CD14-positive monocyte (primary cell): ENCODE data around the gene DGCR8. TPM values are rescaled to one million over a fixed set of nuclear protein-coding genes. Genes with fewer than 3 reads are reported as not detected.

Experiments
- DNase-seq, 3 donors: peaks; one replicate each; pipeline ENCODE4 v3.0.0-alpha.2; 2011 to 2022
- H2AFZ ChIP-seq: 2 replicates; pipeline ENCODE4 v1.6.0; 2012; ENCODE audit warnings: mild to moderate bottlenecking, low read depth, low read length, inconsistent platforms; ENCODE audit not compliant: insufficient read depth, poor library complexity, severe bottlenecking
- H3K27ac ChIP-seq, 2 donors: 1 replicate in 1 of 2; 2 replicates in 1 of 2; pipeline ENCODE4 v1.5.1; 2012 to 2013; ENCODE audit warnings: low read length in 2 of 2, control low read depth in 1 of 2, inconsistent platforms in 1 of 2, low read depth in 1 of 2, mild to moderate bottlenecking in 1 of 2
- H3K27me3 ChIP-seq, 2 donors: one replicate each; pipeline versions ENCODE4 v1.6.0 to v1.6.1; 2011 to 2013; ENCODE audit warnings: low read length in 2 of 2; ENCODE audit not compliant: control insufficient read depth in 2 of 2, insufficient read depth in 2 of 2
- H3K36me3 ChIP-seq, 2 donors: replicated peaks in 1 of 2; 1 replicate in 1 of 2; 2 replicates in 1 of 2; pipeline versions ENCODE4 v1.5.1 to v1.6.1; 2012 to 2013; ENCODE audit warnings: low read length in 2 of 2, control low read depth in 1 of 2, inconsistent platforms in 1 of 2, mild to moderate bottlenecking in 1 of 2; ENCODE audit not compliant: insufficient read depth in 2 of 2, control insufficient read depth in 1 of 2
- H3K4me1 ChIP-seq, 2 donors: 1 replicate in 1 of 2; 2 replicates in 1 of 2; pipeline versions ENCODE4 v1.5.1 to v1.6.1; 2012 to 2013; ENCODE audit warnings: low read length in 2 of 2, control low read depth in 1 of 2, inconsistent platforms in 1 of 2, mild to moderate bottlenecking in 1 of 2, moderate library complexity in 1 of 2; ENCODE audit not compliant: insufficient read depth in 2 of 2, control insufficient read depth in 1 of 2
- H3K4me2 ChIP-seq: replicated peaks from 2 replicates; pipeline ENCODE3; 2012; ENCODE audit warnings: low read length, moderate library complexity, mild to moderate bottlenecking; ENCODE audit not compliant: poor library complexity, severe bottlenecking; ENCODE audit errors: extremely low read depth
- H3K4me3 ChIP-seq, 3 experiments: fragments of 200-600 bp in 1 of 3; sonication (generic) in 1 of 3; replicated peaks in 1 of 3; 1 replicate in 2 of 3; 2 replicates in 1 of 3; pipeline ENCODE4 v1.5.1; 2011 to 2013; ENCODE audit warnings: low read length in 3 of 3, mild to moderate bottlenecking in 3 of 3, control low read depth in 2 of 3, low read depth in 2 of 3, inconsistent platforms in 1 of 3, moderate library complexity in 1 of 3
- H3K79me2 ChIP-seq: 2 replicates; pipeline ENCODE4 v1.6.0; 2012; ENCODE audit warnings: mild to moderate bottlenecking, control low read depth, inconsistent platforms, low read length, moderate library complexity; ENCODE audit not compliant: insufficient read depth
- H3K9ac ChIP-seq: 2 replicates; pipeline ENCODE4 v1.6.0; 2017; ENCODE audit warnings: low read length, mild to moderate bottlenecking; ENCODE audit not compliant: insufficient read depth, poor library complexity, severe bottlenecking
- H3K9me3 ChIP-seq, 2 donors: replicated peaks in 1 of 2; 1 replicate in 1 of 2; 2 replicates in 1 of 2; pipeline versions ENCODE4 v1.5.1 to v1.6.1; 2012 to 2013; ENCODE audit warnings: low read length in 2 of 2, control low read depth in 1 of 2; ENCODE audit not compliant: control insufficient read depth in 1 of 2, insufficient read depth in 1 of 2
- H4K20me1 ChIP-seq: 2 replicates; pipeline ENCODE4 v1.6.0; 2012; ENCODE audit warnings: mild to moderate bottlenecking, low read length, control low read depth, moderate library complexity; ENCODE audit not compliant: insufficient read depth
- H3K27ac Mint-ChIP-seq, 7 donors: one replicate each; pipeline ENCODE4 v1.8.0; 2020; ENCODE audit warnings: mild to moderate bottlenecking in 7 of 7, mixed read lengths in 7 of 7, moderate library complexity in 6 of 7, inconsistent platforms in 2 of 7
- H3K27me3 Mint-ChIP-seq, 3 donors: one replicate each; pipeline ENCODE4 v1.8.0; 2021 to 2022; ENCODE audit warnings: low read depth in 3 of 3, mild to moderate bottlenecking in 3 of 3, mixed read lengths in 3 of 3, moderate library complexity in 3 of 3, inconsistent platforms in 1 of 3
- H3K36me3 Mint-ChIP-seq, 2 donors: one replicate each; pipeline ENCODE4 v1.8.0; 2020; ENCODE audit warnings: mixed read lengths in 2 of 2, inconsistent platforms in 1 of 2, mild to moderate bottlenecking in 1 of 2
- H3K4me1 Mint-ChIP-seq: one replicate; pipeline ENCODE4 v1.8.0; 2020; ENCODE audit warnings: mild to moderate bottlenecking, mixed read lengths
- H3K4me3 Mint-ChIP-seq, 2 donors: one replicate each; pipeline ENCODE4 v1.8.0; 2020; ENCODE audit warnings: mild to moderate bottlenecking in 2 of 2, mixed read lengths in 2 of 2, moderate library complexity in 1 of 2
- H3K9me3 Mint-ChIP-seq, 7 donors: one replicate each; pipeline ENCODE4 v1.8.0; 2020 to 2022; ENCODE audit warnings: mixed read lengths in 7 of 7, mild to moderate bottlenecking in 6 of 7, moderate library complexity in 6 of 7, inconsistent platforms in 2 of 7
- WGBS: methylation state at CpG from one replicate; pipeline ENCODE4 v1.1.5; 2013; ENCODE audit warnings: missing lambda C conversion rate; ENCODE audit not compliant: insufficient coverage; 5-methylcytosine and 5-hydroxymethylcytosine counted together
- intact Hi-C, 2 donors: fragments of 100-400 bp; cut with micrococcal nuclease; formaldehyde crosslinking; loops; one replicate each; pipeline versions ENCODE4 v1.15.0 to v1.15.1; 2023
- polyA plus RNA-seq, 3 donors: library from polyadenylated mRNA; depleted of rRNA in 1 of 3; unstranded in 2 of 3; stranded (reverse) in 1 of 3; fragments of 300-500 nt in 2 of 3; fragments of >200 nt in 1 of 3; fragmentation: Illumina TruSeq in 2 of 3; gene quantifications; 1 replicate in 2 of 3; 2 replicates in 1 of 3; pipeline ENCODE4 v1.2.3, GENCODE V29; 2012 to 2021
- TF ChIP-seq, protein P1 (sequence below): fragments of 200-600 bp; IDR thresholded peaks from one replicate; pipeline ENCODE4 v1.8.0; 2022; ENCODE audit warnings: antibody characterized with exemption, mild to moderate bottlenecking

The DGCR8 gene
- polyA plus RNA-seq, 3 donors: 1.2 to 18.7 (median 1.4) TPM

DNA sequence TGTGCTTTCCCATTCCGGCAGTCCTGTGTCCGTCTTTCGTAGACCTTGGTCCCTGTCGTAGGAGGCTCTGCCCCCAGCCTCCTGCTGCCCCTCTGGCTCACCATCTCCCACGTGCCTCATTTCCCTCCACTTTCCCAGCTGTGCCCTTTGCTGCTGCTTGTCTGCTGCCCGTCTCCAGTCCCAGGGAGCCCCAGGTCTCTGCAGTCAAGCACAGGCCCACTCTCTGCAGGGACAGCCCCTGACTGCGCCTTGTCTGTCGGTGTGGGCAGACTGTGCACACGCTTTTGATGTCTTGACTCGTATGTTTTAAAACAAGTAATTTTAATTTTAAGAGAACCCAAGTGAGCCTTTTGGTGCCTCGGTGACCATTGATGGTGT is 12.4 kb downstream of the DGCR8 start:
- H3K27me3 Mint-ChIP-seq: peaks cover 0 to 4% (median 0%) of the 10 kb centered on the region in 3 donors
- H3K4me2 ChIP-seq: no peak overlapping the region
- peaks cover 7% of the 10 kb centered on the region for H3K79me2 ChIP-seq
- 98% methylated on average over 11 of the region's 11 CpGs for WGBS
- H3K27ac ChIP-seq: no peak overlapping the region
- H3K4me1 ChIP-seq: no peaks in the 10 kb centered on the region
- no peak overlapping the region for H3K27ac Mint-ChIP-seq
- no peak overlapping the region for H3K4me3 Mint-ChIP-seq
- intact Hi-C loops: no loop called here
- H3K27me3 ChIP-seq: no peaks in the 10 kb centered on the region
- TF ChIP-seq, protein P1, sequence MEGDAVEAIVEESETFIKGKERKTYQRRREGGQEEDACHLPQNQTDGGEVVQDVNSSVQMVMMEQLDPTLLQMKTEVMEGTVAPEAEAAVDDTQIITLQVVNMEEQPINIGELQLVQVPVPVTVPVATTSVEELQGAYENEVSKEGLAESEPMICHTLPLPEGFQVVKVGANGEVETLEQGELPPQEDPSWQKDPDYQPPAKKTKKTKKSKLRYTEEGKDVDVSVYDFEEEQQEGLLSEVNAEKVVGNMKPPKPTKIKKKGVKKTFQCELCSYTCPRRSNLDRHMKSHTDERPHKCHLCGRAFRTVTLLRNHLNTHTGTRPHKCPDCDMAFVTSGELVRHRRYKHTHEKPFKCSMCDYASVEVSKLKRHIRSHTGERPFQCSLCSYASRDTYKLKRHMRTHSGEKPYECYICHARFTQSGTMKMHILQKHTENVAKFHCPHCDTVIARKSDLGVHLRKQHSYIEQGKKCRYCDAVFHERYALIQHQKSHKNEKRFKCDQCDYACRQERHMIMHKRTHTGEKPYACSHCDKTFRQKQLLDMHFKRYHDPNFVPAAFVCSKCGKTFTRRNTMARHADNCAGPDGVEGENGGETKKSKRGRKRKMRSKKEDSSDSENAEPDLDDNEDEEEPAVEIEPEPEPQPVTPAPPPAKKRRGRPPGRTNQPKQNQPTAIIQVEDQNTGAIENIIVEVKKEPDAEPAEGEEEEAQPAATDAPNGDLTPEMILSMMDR: no peak
- no peak overlapping the region for H2AFZ ChIP-seq
- no peaks in the 10 kb centered on the region for H3K4me1 Mint-ChIP-seq
- DNase-seq: no peak
- H3K36me3 ChIP-seq: peaks cover 94 to 100% of the 10 kb centered on the region in 2 donors
- H4K20me1 ChIP-seq: no peaks in the 10 kb centered on the region
- H3K9ac ChIP-seq: no peak overlapping the region
- H3K36me3 Mint-ChIP-seq: peaks cover 96 to 99% of the 10 kb centered on the region in 2 donors
- peaks cover 0 to 4% (median 2%) of the 10 kb centered on the region in 7 donors for H3K9me3 Mint-ChIP-seq
- no peak overlapping the region for H3K4me3 ChIP-seq
- H3K9me3 ChIP-seq: no peaks in the 10 kb centered on the region

DNA sequence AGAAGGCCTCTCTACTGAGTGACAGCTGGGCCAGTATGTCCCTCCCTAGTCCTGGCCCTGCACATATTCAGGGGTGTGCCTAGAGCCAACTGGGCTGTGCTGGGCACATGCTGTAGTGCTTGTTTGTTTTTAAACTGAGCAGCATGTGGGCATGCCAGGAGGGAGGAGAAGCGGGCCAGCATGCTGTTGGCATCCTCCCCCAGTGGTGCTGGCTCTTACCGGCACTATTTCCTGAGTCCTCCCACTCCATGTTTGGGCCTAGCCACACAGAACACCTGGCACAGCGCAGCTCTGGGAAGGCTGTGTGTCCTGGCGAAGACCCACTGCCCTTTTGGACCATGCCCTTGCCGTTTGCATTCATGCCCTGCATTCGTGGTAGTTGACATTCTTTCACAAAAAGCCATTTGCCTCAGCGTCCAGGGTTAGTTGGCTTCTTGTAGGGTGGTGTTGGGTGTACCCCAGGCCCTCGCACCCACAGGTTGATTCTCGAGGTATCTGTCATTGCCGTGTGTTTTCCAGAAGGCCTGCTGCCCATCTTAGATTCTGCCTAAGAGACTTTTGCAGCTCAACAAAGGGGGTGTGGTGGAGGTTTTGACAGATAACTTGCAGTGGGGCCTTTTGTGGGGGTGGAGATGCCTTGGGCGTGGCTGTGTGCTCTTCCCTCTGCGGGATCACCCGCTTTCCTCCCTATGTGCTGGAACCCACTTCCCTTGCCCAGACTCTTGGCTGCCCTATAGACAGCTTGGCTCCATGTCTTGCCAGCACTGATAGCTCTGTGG is 13.6 kb downstream of the DGCR8 start:
- H3K27me3 Mint-ChIP-seq: peaks cover 0 to 4% (median 0%) of the 10 kb centered on the region in 3 donors
- 98% methylated on average over 9 of the region's 13 CpGs for WGBS
- no peak overlapping the region for H3K27ac Mint-ChIP-seq
- Histone ChIP-seq H3K27ac (no peak overlapping the region), H3K9me3 (no peaks in the 10 kb centered on the region), H3K9ac (no peak overlapping the region), H2AFZ (no peak overlapping the region), H3K36me3 (peaks cover 91 to 95% of the 10 kb centered on the region in 2 donors), H3K4me2 (no peak overlapping the region), H3K79me2 (peaks cover 4% of the 10 kb centered on the region), H3K27me3 (no peaks in the 10 kb centered on the region), H3K4me1 (no peaks in the 10 kb centered on the region), H4K20me1 (no peaks in the 10 kb centered on the region), H3K4me3 (no peak overlapping the region)
- H3K9me3 Mint-ChIP-seq: peaks cover 0 to 4% (median 2%) of the 10 kb centered on the region in 7 donors
- TF ChIP-seq, protein P1: no peak
- H3K36me3 Mint-ChIP-seq: peaks cover 92 to 99% of the 10 kb centered on the region in 2 donors
- intact Hi-C loops: no loop called here
- no peak for DNase-seq
- H3K4me1 Mint-ChIP-seq: no peaks in the 10 kb centered on the region
- H3K4me3 Mint-ChIP-seq: no peak overlapping the region
